Adipocyte (in vitro differentiated cells): Measurements from ENCODE around the gene CSMD2.
A peak's percentile ranks its signal among the peaks of the same experiment; 100 is the strongest.

Source experiments
- DNase-seq: peaks from one replicate; pipeline ENCODE4 v3.0.0-alpha.2; 2015; ENCODE audit warnings: low read depth
- H3K27me3 ChIP-seq: replicated peaks from 2 replicates; pipeline ENCODE4 v1.7.0; 2013; ENCODE audit warnings: mild to moderate bottlenecking, low read length, moderate library complexity; ENCODE audit not compliant: control insufficient read depth, insufficient read depth
- H3K36me3 ChIP-seq: 2 replicates; pipeline ENCODE4 v1.7.0; 2013; ENCODE audit warnings: low read length, mild to moderate bottlenecking, moderate library complexity; ENCODE audit not compliant: control insufficient read depth, insufficient read depth, severe bottlenecking
- H3K4me1 ChIP-seq: 2 replicates; pipeline ENCODE4 v1.7.0; 2013; ENCODE audit warnings: mild to moderate bottlenecking, low read length, moderate library complexity; ENCODE audit not compliant: control insufficient read depth, insufficient read depth
- H3K4me3 ChIP-seq: 2 replicates; pipeline ENCODE4 v1.7.0; 2013; ENCODE audit warnings: mild to moderate bottlenecking, low read length, moderate library complexity
- H3K9ac ChIP-seq: 2 replicates; pipeline ENCODE4 v1.7.0; 2013; ENCODE audit warnings: mild to moderate bottlenecking, low read length, moderate library complexity
- H3K9me3 ChIP-seq: 2 replicates; pipeline ENCODE4 v1.7.0; 2013; ENCODE audit warnings: mild to moderate bottlenecking, low read length, moderate library complexity; ENCODE audit not compliant: control insufficient read depth

CSMD2 gene

DNA sequence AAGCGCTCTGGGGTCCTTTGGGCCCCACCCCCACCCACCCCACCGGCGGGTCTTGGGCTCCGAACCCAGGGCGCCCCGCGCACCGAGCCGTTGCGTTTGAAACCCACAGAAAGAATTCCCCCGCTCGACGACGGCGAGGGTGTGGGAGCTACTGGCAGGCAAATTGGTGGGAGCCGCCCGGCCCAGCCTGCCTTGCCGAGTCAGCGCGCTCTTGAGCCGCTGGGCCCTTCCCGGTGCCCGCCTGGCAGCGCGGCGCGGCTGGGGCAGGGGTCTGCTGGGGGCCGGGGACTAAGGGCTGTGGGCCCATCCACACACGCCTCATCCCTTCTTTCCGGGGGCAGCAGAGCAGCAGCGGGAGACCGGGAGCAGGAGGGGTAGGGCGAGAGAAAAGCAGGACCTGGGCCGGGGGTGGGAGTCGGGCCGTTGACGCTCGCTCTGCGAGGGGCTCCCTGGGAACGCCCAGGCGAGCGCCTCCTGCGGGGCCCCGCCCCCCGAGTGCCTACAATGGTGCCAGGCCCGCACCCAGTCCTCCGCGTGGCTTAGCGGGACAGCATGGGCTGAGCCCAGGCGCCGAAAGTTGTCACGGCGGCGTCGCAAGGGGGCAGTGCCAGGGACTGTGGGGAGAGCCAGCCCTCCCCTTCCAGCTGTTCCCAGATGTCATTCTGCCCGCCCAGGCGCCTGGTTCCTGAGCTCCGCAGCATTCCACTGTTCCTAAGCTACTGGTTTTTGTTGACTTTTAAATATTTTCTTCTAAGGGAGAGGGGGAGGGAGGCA lies 12.0 kb upstream of the CSMD2 start, which contains the start of gene C1orf94:
Gene C1orf94 (plus strand): TSS at position 78 of the 774 bp plus-strand sequence. CDS start 883 bp downstream, outside the sequence.
- Histone ChIP-seq H3K4me1 (no peaks in the 10 kb centered on the region), H3K36me3 (no peaks in the 10 kb centered on the region), H3K4me3 (no peak within 1 kb of the TSS), H3K9ac (no peak within 1 kb of the TSS), H3K27me3 (peaks cover 66% of the 10 kb centered on the region), H3K9me3 (no peaks in the 10 kb centered on the region)
- no peak for DNase-seq

DNA sequence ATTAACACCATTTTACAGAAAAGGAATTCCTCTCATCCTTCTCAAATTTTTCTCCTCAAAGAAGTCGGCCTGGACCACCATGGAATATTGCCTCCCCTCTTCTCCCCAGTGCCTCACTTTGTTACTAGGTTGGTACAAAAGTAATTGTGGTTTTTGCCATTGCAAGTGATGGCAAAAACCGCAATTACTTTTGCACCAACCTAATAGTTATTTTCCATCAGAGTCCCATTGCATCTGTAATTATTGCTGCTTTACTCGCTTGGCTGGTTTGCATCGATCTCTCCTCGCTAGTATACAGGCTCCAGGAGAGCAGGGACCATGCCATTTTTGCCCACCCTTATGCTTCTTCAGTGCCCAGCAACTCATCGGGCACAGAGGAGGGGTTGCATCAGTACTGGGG lies 10.7 kb upstream of the CSMD2 start:
- no peak overlapping the region for H3K9ac ChIP-seq
- H3K4me1 ChIP-seq = no peaks in the 10 kb centered on the region
- H3K27me3 ChIP-seq = peaks cover 66% of the 10 kb centered on the region
- no peaks in the 10 kb centered on the region for H3K9me3 ChIP-seq
- no peak for DNase-seq
- no peaks in the 10 kb centered on the region for H3K36me3 ChIP-seq
- H3K4me3 ChIP-seq = no peak overlapping the region

DNA sequence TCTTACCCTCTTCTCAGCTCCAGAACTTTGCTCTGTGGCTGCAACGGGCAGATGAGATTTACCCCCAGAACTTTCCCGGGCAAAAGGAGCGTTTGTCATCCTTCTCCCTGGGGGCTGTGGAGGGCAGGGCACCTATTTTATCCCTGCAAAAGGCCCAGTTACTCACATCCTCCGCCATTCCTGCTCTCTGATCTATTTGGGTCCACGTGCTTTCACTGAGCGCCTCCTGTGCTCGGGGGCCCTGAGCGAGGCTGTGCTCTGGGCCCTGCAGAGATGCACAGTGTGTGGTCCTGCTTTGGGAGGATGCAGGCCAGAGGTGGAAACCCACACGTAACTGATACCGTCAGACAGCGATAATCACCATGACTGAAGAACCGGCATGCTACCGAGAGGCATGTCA lies 2.4 kb upstream of the CSMD2 start:
- Histone ChIP-seq H3K27me3 (peaks cover 17% of the 10 kb centered on the region), H3K36me3 (no peaks in the 10 kb centered on the region), H3K9me3 (no peaks in the 10 kb centered on the region), H3K4me1 (peaks cover 24% of the 10 kb centered on the region), H3K9ac (no peak overlapping the region), H3K4me3 (no peak overlapping the region)
- no peak for DNase-seq

DNA sequence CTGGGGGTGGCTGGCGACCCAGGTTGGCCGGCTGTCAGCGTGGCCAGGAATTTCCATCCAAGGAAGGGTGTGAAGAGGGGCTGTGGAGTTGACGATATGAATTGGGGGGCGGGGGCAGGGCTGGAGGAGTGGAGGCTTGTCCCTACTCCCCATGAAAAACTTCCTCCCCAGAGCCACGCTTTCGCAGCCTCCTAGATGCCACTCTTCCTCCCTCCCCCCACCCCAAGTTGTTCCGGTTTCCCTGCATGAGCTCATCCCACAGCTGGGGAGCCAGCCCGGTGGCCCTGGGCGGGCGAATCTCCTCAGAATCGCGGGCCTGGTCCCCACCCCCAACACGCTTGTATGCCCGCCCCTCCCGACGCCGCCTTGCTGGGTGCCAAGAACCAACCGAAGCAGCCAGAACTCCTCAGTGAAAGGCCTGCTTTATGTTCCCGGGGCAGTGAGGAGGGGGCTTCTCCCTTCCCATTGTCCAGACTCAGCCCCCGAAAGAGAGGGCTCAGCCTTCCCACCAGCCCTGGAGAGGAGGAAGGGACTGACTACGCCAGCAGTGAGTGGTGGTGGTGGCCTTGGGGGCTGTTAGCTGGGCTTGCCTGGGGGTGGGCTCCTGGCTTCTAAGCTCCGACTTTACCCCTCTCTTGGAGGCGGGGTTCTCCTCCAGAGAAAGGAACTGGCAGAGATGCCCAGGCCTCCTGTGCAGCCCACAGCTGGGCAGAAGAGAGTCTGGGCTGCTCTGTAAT lies 1.8 kb upstream of the CSMD2 start:
- H3K36me3 ChIP-seq = no peaks in the 10 kb centered on the region
- no peak for DNase-seq
- peaks cover 14% of the 10 kb centered on the region for H3K27me3 ChIP-seq
- H3K4me3 ChIP-seq = peak overlapping the region; percentile 65
- no peak overlapping the region for H3K9ac ChIP-seq
- H3K4me1 ChIP-seq = peaks cover 24% of the 10 kb centered on the region
- no peaks in the 10 kb centered on the region for H3K9me3 ChIP-seq

DNA sequence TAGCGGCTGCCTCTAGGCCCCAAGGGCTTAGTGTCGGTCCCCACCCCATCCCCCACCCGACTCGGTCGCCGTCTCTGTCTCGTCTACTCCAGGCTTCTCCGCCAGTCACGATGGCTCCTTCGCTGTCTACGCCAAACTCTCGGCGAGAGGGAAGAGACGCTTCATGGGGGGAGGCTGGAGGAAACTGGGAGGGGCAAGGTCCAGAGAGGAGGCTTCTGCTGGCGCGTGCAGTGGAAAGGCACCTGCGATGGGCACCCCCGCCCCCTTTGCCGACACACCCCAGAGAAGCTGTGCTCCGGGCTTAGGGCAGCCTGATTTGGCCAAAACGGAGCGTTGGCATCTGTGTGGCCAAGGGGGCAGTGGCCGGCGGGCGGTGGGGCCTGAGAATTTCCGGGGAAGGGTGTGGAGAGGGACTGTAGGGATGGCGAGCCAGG lies 1.2 kb upstream of the CSMD2 start:
- Histone ChIP-seq H3K27me3 (peaks cover 11% of the 10 kb centered on the region), H3K4me3 (peak overlapping the region; percentile 65), H3K9ac (no peak overlapping the region), H3K9me3 (no peaks in the 10 kb centered on the region), H3K36me3 (no peaks in the 10 kb centered on the region), H3K4me1 (peaks cover 29% of the 10 kb centered on the region)
- no peak for DNase-seq

DNA sequence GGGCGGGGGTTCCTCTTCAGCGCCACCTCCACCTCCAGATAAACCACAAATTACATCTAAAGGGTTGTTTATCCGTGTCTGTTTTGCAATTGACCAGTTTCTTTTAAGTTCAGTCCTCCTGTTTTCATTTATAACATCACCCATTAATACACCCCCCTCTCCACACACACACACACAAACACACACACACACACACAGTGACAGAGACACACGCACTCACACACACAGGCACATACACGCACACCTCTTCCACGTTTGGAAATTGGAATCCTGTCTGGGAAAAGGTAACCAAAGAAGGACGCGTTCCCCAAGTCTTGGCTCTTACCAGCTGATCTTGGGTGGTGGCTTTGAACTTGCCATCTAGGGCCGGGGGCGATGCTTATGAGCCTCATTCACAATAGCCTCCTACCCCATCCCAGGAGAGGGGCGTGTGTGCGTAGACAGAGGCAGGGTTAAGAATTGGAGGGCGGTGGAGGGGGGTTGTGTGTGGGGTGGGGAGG lies 442 bp upstream of the CSMD2 start:
- peaks cover 10% of the 10 kb centered on the region for H3K27me3 ChIP-seq

DNA sequence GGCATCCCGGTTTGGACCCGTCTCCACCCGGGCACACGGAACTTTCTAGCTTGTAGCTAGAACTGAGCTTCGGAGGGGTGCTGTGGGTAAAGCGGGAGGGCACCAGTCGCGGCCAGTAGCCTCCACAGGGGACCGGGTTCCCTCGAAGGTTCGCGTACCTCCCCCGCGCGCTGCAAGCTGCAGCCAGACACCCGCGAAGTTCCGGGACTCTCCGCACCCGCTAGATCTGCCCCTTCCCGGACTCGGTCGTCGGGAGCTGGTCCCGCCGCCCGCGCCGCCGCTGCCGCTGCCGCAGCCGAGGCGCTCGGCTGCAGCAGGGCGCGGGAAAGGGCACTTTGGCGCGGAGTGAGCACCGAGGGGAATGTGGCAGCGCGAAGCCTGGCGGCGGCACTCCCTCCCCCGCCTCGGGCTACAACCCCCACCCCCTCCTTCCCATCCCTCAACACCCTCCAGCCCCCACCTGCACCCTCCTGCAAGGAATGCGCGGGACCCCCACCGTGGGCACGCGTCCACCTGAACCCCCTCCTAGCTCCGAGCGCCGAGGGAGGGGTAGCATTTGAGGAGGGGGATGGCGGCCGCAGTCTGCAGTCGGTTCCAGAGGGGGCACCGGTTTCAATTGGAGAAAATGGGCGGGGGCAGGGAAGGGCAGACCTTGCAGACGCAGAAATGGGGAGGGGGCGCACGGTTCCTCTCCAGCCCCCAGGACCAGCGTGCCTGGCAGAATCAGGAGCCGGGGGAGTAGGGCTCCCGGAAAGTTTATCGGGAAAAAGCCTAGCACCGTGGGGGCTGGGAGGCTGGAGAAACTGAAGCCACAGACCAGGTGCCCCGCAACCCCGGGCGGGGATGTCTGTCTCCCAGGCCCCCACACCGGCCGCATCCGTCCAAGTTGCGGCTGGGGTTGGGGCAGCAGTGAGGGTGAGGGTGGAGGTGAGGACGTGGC lies 968 bp downstream of the CSMD2 start:
- no peaks in the 10 kb centered on the region for H3K27me3 ChIP-seq
- peaks cover 29% of the 10 kb centered on the region for H3K4me1 ChIP-seq
- DNase-seq = peak; percentile 49
- H3K9me3 ChIP-seq = no peaks in the 10 kb centered on the region
- H3K4me3 ChIP-seq = peak overlapping the region; percentile 88
- no peaks in the 10 kb centered on the region for H3K36me3 ChIP-seq
- H3K9ac ChIP-seq = peak overlapping the region; percentile 78

More for the DNA sequence above, 442 bp upstream of the CSMD2 start:
- Histone ChIP-seq H3K9me3 (no peaks in the 10 kb centered on the region), H3K36me3 (no peaks in the 10 kb centered on the region), H3K4me3 (peak overlapping the region; percentile 88), H3K4me1 (peaks cover 29% of the 10 kb centered on the region), H3K9ac (peak overlapping the region; percentile 78)
- DNase-seq = no peak

DNA sequence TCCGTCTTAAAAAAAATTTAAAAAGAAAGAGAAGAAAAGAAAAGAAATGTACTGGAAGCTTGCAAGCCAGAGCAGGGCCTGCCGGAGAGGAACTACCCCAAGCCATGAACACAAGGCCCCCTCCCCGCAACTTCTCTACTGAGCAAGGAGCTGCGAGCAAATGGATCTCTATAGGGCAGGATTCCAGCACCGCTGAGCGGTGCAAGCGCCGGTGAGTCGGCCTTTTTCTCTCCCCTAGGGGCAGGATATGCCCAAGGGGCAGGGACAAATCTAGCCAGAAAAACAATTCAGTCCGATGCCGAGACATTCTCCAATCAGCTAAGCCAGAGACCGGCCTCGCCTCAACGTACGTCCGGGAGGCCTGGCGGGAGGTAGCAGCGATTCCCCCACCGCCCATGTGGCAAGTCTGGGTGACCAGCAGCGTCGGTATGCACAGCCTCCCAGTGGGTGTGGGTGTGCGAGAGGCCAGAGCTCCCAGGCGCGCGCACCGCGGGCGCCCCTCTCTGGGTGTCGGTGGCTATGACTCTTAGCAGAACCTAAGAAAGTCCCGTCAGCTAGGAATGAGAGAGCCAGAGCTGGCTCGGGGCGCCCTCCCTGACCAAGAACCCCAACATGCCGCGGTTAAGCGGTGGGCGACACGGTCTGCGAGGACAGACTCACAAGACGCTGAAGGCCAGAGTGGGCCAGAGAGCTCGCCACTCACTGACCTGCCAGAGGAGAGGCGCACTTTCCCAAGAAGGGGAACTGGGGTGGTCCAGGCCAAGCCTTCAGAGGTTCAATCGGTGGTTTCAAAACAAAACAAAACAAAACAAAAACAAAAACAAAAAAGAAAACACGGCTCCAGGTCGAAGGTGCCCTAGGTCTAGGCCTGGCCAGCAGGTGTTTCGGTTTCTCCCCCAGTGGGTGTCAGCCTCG lies 1.9 kb downstream of the CSMD2 start:
- Histone ChIP-seq H3K9me3 (no peaks in the 10 kb centered on the region), H3K4me1 (peaks cover 29% of the 10 kb centered on the region), H3K4me3 (peak overlapping the region; percentile 88), H3K9ac (peak overlapping the region; percentile 77), H3K27me3 (no peaks in the 10 kb centered on the region), H3K36me3 (no peaks in the 10 kb centered on the region)
- peak; percentile 92 for DNase-seq

DNA sequence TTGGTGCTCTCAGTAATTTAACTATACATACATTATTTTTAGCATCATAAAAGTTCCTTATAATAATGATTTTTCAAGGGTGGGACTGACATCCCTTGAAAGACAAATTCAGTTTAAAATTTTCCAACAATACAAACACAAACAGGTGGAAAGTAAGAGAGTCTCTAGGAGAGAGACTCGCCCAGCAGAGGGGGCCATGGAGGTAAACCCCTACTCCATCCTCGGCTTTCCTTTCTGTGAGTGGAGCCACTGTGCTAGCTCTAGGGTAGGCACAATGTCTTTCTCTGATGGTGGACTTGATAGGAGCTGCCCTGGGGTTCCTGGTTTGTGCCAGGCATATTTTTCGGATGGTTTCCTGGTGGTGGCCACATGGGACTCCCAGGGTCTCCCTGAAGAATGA lies 8.3 kb downstream of the CSMD2 start:
- Histone ChIP-seq H3K9me3 (no peaks in the 10 kb centered on the region), H3K36me3 (no peaks in the 10 kb centered on the region), H3K27me3 (no peaks in the 10 kb centered on the region), H3K4me1 (peaks cover 5% of the 10 kb centered on the region), H3K4me3 (no peak overlapping the region), H3K9ac (no peak overlapping the region)
- DNase-seq = no peak

DNA sequence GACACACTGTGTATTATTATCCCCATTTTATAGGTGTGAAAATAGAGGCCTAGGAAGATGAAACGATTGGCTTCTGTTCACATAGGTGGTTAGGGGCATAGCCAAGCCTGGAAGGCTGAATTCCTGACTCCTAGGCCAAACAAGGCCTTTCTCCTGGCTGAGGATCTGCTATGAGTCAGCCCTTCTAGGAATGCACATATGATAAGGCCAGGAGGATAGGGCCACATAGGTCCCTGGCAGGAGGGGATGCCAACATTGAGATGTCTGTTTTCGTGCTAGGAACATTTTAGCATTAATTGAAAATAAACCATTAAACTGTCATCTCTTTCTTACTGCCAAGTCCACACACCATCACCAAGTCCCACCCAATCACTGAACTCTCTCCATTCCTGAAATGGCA lies 9.2 kb downstream of the CSMD2 start:
- Histone ChIP-seq H3K36me3 (no peaks in the 10 kb centered on the region), H3K4me1 (no peaks in the 10 kb centered on the region)
- DNase-seq = no peak

More for the DNA sequence above, 9.2 kb downstream of the CSMD2 start:
- H3K4me3 ChIP-seq = no peak overlapping the region
- no peaks in the 10 kb centered on the region for H3K9me3 ChIP-seq
- no peaks in the 10 kb centered on the region for H3K27me3 ChIP-seq
- no peak overlapping the region for H3K9ac ChIP-seq
